Measurements from ENCODE around the gene MROH7. TPM values are rescaled to one million over a fixed set of nuclear protein-coding genes. Genes with fewer than 3 reads are reported as not detected.

MROH7 gene
- total RNA-seq, 4 donors from 2014 or later, result 0.13 to 4.4 (median 0.60) TPM

GRCh38 chr1:54701066-54701465 is 59.5 kb downstream of the MROH7 start:
- TF ChIP-seq POLR2A (IDR thresholded peaks at IDR 0.05), result no peak
- TF ChIP-seq, protein P1, sequence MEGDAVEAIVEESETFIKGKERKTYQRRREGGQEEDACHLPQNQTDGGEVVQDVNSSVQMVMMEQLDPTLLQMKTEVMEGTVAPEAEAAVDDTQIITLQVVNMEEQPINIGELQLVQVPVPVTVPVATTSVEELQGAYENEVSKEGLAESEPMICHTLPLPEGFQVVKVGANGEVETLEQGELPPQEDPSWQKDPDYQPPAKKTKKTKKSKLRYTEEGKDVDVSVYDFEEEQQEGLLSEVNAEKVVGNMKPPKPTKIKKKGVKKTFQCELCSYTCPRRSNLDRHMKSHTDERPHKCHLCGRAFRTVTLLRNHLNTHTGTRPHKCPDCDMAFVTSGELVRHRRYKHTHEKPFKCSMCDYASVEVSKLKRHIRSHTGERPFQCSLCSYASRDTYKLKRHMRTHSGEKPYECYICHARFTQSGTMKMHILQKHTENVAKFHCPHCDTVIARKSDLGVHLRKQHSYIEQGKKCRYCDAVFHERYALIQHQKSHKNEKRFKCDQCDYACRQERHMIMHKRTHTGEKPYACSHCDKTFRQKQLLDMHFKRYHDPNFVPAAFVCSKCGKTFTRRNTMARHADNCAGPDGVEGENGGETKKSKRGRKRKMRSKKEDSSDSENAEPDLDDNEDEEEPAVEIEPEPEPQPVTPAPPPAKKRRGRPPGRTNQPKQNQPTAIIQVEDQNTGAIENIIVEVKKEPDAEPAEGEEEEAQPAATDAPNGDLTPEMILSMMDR (IDR thresholded peaks at IDR 0.05), result no peak
- Histone ChIP-seq H3K4me1 (no peaks in the 10 kb centered on the region), H3K27me3 (no peaks in the 10 kb centered on the region), H3K9me3 (no peaks in the 10 kb centered on the region), H3K27ac (no peak overlapping the region), H3K4me3 (no peak overlapping the region), H3K36me3 (no peaks in the 10 kb centered on the region)
- no peak for DNase-seq
- WGBS, 2 donors, result 94 to 98% methylated on average over 7 to 9 of the region's 9 CpGs
- intact Hi-C loops (cut with DNase I), result no loop called here

DNA sequence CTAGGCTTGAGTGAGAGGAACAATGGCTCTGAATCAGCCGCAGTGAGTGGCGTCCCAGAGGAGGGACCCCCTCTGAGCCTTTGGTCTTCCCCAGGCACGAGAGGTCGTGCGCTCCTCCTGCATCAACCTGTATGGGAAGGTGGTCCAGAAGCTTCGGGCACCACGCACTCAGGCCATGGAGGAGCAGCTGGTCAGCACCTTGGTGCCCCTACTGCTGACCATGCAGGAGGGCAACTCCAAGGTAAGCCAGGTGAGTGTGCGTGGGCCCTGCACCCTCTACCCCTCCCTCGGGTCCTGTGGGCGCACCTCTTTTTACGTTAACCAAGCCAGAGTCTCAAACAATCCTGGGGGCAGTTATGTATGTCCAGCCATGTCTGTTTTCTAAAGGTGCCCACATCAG is 60.4 kb downstream of the MROH7 start:
- WGBS, 2 donors, result 86 to 100% methylated on average over 3 to 4 of the region's 11 CpGs
- no peak for DNase-seq
- H3K36me3 ChIP-seq, result no peaks in the 10 kb centered on the region
- no peaks in the 10 kb centered on the region for H3K27me3 ChIP-seq
- TF ChIP-seq, protein P1 (IDR thresholded peaks at IDR 0.05), result no peak
- H3K9me3 ChIP-seq, result no peaks in the 10 kb centered on the region
- no peak overlapping the region for H3K4me3 ChIP-seq
- no peak overlapping the region for H3K27ac ChIP-seq
- H3K4me1 ChIP-seq, result no peaks in the 10 kb centered on the region
- intact Hi-C loops (cut with DNase I), result no loop called here

DNA sequence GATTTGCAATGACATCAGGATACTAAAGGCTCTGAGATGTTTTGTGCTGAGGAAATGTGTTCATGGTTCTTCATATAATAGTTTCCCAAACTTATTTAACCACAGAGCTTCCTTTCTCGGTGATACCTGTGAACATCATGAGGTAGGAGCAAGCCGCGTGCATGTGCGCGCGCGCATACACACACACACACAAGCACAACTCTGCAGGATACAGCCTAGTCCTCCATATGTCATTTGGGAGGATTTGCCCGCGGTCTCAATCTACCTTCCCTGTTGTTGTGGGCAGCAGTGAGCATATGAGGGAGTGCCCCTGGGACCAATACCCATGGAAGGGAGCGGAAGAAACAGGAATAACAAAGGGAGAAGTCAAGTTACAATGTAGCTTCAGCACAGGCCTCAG is 61.9 kb downstream of the MROH7 start:
- no peaks in the 10 kb centered on the region for H3K27me3 ChIP-seq
- no peaks in the 10 kb centered on the region for H3K9me3 ChIP-seq
- H3K27ac ChIP-seq, result no peak overlapping the region
- no peak for DNase-seq
- no peak overlapping the region for H3K4me3 ChIP-seq
- intact Hi-C loops (cut with DNase I), result no loop called here
- WGBS, 2 donors, result 88 to 93% methylated on average over 7 to 9 of the region's 10 CpGs
- H3K36me3 ChIP-seq, result no peaks in the 10 kb centered on the region
- no peaks in the 10 kb centered on the region for H3K4me1 ChIP-seq
- TF ChIP-seq POLR2A (IDR thresholded peaks at IDR 0.05), result no peak
- TF ChIP-seq, protein P1 (IDR thresholded peaks at IDR 0.05), result no peak

DNA sequence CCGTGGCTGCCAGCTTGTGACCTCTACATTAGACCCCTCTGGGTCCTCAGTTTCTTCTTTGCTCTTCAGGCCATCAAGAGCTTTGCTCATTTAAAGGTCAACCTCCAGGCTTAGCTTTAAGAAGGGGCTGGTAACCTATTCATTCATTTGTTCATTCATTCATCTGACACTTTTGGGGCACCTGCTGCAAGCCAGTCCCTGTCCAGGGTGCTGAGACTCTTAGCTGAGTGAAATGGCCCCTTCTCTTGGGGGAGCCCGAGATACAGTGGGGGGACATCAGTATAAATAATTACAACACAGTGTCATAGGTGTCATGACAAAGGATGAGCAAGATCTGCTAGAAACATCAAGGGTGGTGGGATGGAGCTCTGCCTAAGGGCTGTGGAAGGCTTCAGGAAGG is 63.6 kb downstream of the MROH7 start:
- DNase-seq, result no peak
- intact Hi-C loops (cut with DNase I), result no loop called here
- H3K27me3 ChIP-seq, result no peaks in the 10 kb centered on the region
- H3K4me3 ChIP-seq, result no peak overlapping the region
- no peaks in the 10 kb centered on the region for H3K4me1 ChIP-seq
- no peaks in the 10 kb centered on the region for H3K36me3 ChIP-seq
- WGBS, 2 donors, result 78 to 81% methylated on average over 1 to 2 of the region's 2 CpGs
- H3K27ac ChIP-seq, result no peak overlapping the region
- H3K9me3 ChIP-seq, result no peaks in the 10 kb centered on the region
- no peak for TF ChIP-seq POLR2A (IDR thresholded peaks at IDR 0.05)
- TF ChIP-seq, protein P1 (IDR thresholded peaks at IDR 0.05), result no peak

GRCh38 chr1:54706419-54706818 is 64.8 kb downstream of the MROH7 start:
- H3K4me3 ChIP-seq, result no peak overlapping the region
- no peaks in the 10 kb centered on the region for H3K4me1 ChIP-seq
- no peaks in the 10 kb centered on the region for H3K27me3 ChIP-seq
- no peaks in the 10 kb centered on the region for H3K36me3 ChIP-seq
- WGBS, 2 donors, result 68 to 88% methylated on average over 2 to 4 of the region's 4 CpGs
- H3K27ac ChIP-seq, result no peak overlapping the region
- H3K9me3 ChIP-seq, result no peaks in the 10 kb centered on the region
- TF ChIP-seq, protein P1 (IDR thresholded peaks at IDR 0.05), result no peak
- no peak for TF ChIP-seq POLR2A (IDR thresholded peaks at IDR 0.05)
- intact Hi-C loops (cut with DNase I), result no loop called here
- no peak for DNase-seq
